Nephron (organoid): ENCODE measurements around the gene AHRR.

Experiments used
- H3K27ac Mint-ChIP-seq, 3 experiments: 2 replicates each; pipeline ENCODE4 v1.8.0; 2020; ENCODE audit warnings: mixed read lengths in 3 of 3, mild to moderate bottlenecking in 2 of 3, moderate library complexity in 1 of 3
- H3K27me3 Mint-ChIP-seq: 2 replicates; pipeline ENCODE4 v1.8.0; 2021; ENCODE audit warnings: low read depth, mild to moderate bottlenecking, moderate library complexity, mixed read lengths
- H3K36me3 Mint-ChIP-seq: 2 replicates; pipeline ENCODE4 v1.8.0; 2020; ENCODE audit warnings: low read depth, mixed read lengths
- H3K4me1 Mint-ChIP-seq: 2 replicates; pipeline ENCODE4 v1.8.0; 2020; ENCODE audit warnings: mixed read lengths
- H3K4me3 Mint-ChIP-seq, 3 experiments: 2 replicates each; pipeline ENCODE4 v1.8.0; 2020; ENCODE audit warnings: mild to moderate bottlenecking in 3 of 3, mixed read lengths in 3 of 3, moderate library complexity in 2 of 3
- H3K9me3 Mint-ChIP-seq: 2 replicates; pipeline ENCODE4 v1.8.0; 2020; ENCODE audit warnings: mixed read lengths
- TF ChIP-seq, protein P1 (sequence below), 3 experiments: fragments of 200-600 bp; sonication (generic); IDR thresholded peaks; one replicate each; pipeline ENCODE4 v1.5.0; 2021; ENCODE audit warnings: antibody characterized with exemption in 3 of 3; ENCODE audit not compliant: unreplicated experiment in 3 of 3

AHRR gene

GRCh38 chr5:352639-353611 lies 31.4 kb downstream of the AHRR start:
- Mint-ChIP-seq H3K4me1 (peaks cover 8% of the 10 kb centered on the region), H3K27ac (no peak overlapping the region), H3K9me3 (peaks cover 2% of the 10 kb centered on the region), H3K36me3 (peaks cover 4% of the 10 kb centered on the region), H3K27me3 (peaks cover 15% of the 10 kb centered on the region), H3K4me3 (no peak overlapping the region)
- TF ChIP-seq, protein P1, sequence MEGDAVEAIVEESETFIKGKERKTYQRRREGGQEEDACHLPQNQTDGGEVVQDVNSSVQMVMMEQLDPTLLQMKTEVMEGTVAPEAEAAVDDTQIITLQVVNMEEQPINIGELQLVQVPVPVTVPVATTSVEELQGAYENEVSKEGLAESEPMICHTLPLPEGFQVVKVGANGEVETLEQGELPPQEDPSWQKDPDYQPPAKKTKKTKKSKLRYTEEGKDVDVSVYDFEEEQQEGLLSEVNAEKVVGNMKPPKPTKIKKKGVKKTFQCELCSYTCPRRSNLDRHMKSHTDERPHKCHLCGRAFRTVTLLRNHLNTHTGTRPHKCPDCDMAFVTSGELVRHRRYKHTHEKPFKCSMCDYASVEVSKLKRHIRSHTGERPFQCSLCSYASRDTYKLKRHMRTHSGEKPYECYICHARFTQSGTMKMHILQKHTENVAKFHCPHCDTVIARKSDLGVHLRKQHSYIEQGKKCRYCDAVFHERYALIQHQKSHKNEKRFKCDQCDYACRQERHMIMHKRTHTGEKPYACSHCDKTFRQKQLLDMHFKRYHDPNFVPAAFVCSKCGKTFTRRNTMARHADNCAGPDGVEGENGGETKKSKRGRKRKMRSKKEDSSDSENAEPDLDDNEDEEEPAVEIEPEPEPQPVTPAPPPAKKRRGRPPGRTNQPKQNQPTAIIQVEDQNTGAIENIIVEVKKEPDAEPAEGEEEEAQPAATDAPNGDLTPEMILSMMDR (IDR thresholded peaks at IDR 0.05; ENCODE audit: unreplicated experiment in 3 of 3) = no peak

- TF ChIP-seq, protein P1 (IDR thresholded peaks at IDR 0.05; ENCODE audit: unreplicated experiment in 3 of 3) = no peak
- peaks cover 8% of the 10 kb centered on the region for H3K27me3 Mint-ChIP-seq
- no peak overlapping the region for H3K27ac Mint-ChIP-seq
- H3K4me3 Mint-ChIP-seq = no peak overlapping the region
- peaks cover 2% of the 10 kb centered on the region for H3K9me3 Mint-ChIP-seq
- peaks cover 4% of the 10 kb centered on the region for H3K36me3 Mint-ChIP-seq
- peaks cover 1% of the 10 kb centered on the region for H3K4me1 Mint-ChIP-seq
Measured at GRCh38 chr5:353612-354580, 32.4 kb downstream of the AHRR start.

GRCh38 chr5:354581-355378 lies 33.3 kb downstream of the AHRR start:
- H3K4me1 Mint-ChIP-seq = no peaks in the 10 kb centered on the region
- H3K36me3 Mint-ChIP-seq = peaks cover 4% of the 10 kb centered on the region
- peaks cover 2% of the 10 kb centered on the region for H3K9me3 Mint-ChIP-seq
- peaks cover 7% of the 10 kb centered on the region for H3K27me3 Mint-ChIP-seq
- H3K4me3 Mint-ChIP-seq = no peak overlapping the region
- TF ChIP-seq, protein P1 (IDR thresholded peaks at IDR 0.05; ENCODE audit: unreplicated experiment in 3 of 3) = no peak
- no peak overlapping the region for H3K27ac Mint-ChIP-seq

GRCh38 chr5:355379-355935 lies 33.9 kb downstream of the AHRR start:
- peaks cover 4% of the 10 kb centered on the region for H3K36me3 Mint-ChIP-seq
- peaks cover 2% of the 10 kb centered on the region for H3K9me3 Mint-ChIP-seq
- no peak overlapping the region for H3K27ac Mint-ChIP-seq
- TF ChIP-seq, protein P1 (IDR thresholded peaks at IDR 0.05; ENCODE audit: unreplicated experiment in 3 of 3) = no peak
- H3K27me3 Mint-ChIP-seq = peaks cover 2% of the 10 kb centered on the region
- no peaks in the 10 kb centered on the region for H3K4me1 Mint-ChIP-seq
- no peak overlapping the region for H3K4me3 Mint-ChIP-seq

DNA sequence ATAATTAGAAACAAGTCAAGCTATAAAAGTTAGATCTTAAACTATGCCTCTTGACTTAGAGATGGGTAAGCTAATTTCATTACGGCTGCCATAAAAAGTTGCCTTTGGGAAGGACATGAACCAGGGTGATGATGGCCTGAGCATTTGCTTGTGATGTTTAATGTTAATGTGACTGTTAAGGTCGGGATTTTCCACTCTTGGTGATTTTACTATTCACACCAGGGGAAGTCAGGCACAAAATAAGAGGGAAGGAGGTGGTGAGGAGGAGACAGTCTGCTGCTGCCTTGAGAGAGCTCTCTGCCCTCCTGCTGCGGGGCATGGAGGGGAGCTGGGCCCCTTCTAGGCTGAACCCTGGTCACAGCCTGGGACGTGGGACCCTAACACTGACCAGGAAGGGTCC lies 34.4 kb downstream of the AHRR start:
- no peak overlapping the region for H3K4me3 Mint-ChIP-seq
- H3K4me1 Mint-ChIP-seq = no peaks in the 10 kb centered on the region
- peaks cover 4% of the 10 kb centered on the region for H3K36me3 Mint-ChIP-seq
- H3K9me3 Mint-ChIP-seq = peaks cover 2% of the 10 kb centered on the region
- H3K27me3 Mint-ChIP-seq = no peaks in the 10 kb centered on the region
- TF ChIP-seq, protein P1 (IDR thresholded peaks at IDR 0.05; ENCODE audit: unreplicated experiment in 3 of 3) = no peak
- peak overlapping the region in 1 of 3 experiments; percentile 63 for H3K27ac Mint-ChIP-seq
